Measurements from ENCODE around the gene SMIM35. TPM values are rescaled to one million over a fixed set of nuclear protein-coding genes. Genes with fewer than 3 reads are reported as not detected.

The SMIM35 gene
- total RNA-seq, 1 donor from 2014 or later = not detected

DNA sequence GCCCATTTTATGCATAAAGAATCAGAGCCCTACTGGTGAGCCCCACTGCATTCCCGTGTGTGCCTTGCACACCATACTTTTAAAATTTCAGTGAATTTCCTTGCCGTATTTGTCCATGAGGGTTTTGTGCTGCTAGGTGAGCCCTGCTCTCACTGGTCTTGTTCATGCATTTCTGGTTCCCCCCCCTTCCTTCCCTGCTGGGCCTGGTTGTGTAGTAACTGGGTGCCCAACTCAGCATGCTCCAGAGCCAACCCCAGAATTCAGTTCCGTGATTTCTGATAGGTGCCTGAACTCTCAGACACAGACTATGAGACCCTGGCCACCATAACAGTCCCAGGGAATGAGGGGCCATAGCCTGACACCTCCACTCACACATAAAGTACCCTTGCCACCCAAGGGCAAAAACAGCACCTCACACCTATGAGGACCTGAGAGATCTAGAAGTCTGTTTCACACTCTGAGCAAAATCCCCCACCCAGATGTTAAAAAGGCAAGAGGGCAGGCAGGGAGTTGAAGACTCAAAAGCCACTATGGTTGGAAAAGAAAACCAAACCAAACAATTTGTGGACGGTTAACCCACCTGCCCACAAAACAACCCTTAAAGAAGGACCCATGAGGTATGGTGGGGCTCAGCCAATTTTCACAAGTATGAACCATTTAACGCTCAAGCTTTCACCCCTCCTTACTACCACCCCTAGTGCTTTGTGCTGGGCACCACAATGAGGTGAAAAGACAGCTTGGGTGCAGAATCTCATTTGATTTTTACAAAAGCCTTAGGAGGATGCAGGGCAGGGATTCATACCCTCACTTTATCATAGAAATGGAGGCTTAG lies 117.4 kb downstream of the SMIM35 start:
- no peaks in the 10 kb centered on the region for H3K36me3 ChIP-seq (ENCODE audit: control insufficient read depth in 3 of 3, insufficient read depth in 3 of 3, low read length in 3 of 3)
- H3K4me1 ChIP-seq (ENCODE audit: control insufficient read depth in 3 of 3, insufficient read depth in 3 of 3, low read length in 3 of 3) = peaks cover 0 to 3% (median 0%) of the 10 kb centered on the region in 3 donors
- H3K4me3 ChIP-seq (ENCODE audit: low read length in 3 of 3) = no peak overlapping the region
- no peaks in the 10 kb centered on the region for H3K9me3 ChIP-seq (ENCODE audit: control insufficient read depth in 3 of 3, low read length in 3 of 3)
- no peak overlapping the region for H3K9ac ChIP-seq (ENCODE audit: low read depth in 1 of 3, low read length in 3 of 3)
- H3K27ac ChIP-seq (ENCODE audit: low read depth, low read length) = no peak overlapping the region
- H3K27me3 ChIP-seq (ENCODE audit: control insufficient read depth in 3 of 3, insufficient read depth in 3 of 3, low read length in 3 of 3) = peaks cover 3 to 10% (median 6%) of the 10 kb centered on the region in 3 donors

DNA sequence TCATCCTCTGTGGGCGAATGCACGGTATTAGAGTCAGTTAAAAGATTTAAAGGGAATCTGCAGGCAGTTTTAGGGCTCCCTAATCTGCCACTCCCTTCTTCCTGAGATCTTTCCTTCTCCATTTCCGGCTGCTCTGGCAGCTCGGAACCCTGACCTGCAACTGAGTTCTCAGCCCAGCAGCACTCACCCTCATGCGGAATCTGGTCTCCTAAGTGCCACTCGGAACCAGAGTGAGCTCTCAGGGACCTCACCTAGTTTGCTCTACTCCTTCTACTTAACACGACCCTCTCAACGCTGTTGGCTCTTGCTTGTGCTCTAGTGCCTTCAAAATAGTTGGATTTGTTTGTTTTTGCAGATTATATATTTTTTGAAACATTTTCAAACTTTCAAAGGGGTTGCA lies 119.9 kb downstream of the SMIM35 start:
- H3K36me3 ChIP-seq (ENCODE audit: control insufficient read depth in 3 of 3, insufficient read depth in 3 of 3, low read length in 3 of 3) = no peaks in the 10 kb centered on the region
- no peak overlapping the region for H3K27ac ChIP-seq (ENCODE audit: low read depth, low read length)
- peaks cover 0 to 3% (median 0%) of the 10 kb centered on the region in 3 donors for H3K4me1 ChIP-seq (ENCODE audit: control insufficient read depth in 3 of 3, insufficient read depth in 3 of 3, low read length in 3 of 3)
- H3K27me3 ChIP-seq (ENCODE audit: control insufficient read depth in 3 of 3, insufficient read depth in 3 of 3, low read length in 3 of 3) = peaks cover 0 to 5% (median 0%) of the 10 kb centered on the region in 3 donors
- no peak overlapping the region for H3K9ac ChIP-seq (ENCODE audit: low read depth in 1 of 3, low read length in 3 of 3)
- no peaks in the 10 kb centered on the region for H3K9me3 ChIP-seq (ENCODE audit: control insufficient read depth in 3 of 3, low read length in 3 of 3)
- H3K4me3 ChIP-seq (ENCODE audit: low read length in 3 of 3) = no peak overlapping the region

DNA sequence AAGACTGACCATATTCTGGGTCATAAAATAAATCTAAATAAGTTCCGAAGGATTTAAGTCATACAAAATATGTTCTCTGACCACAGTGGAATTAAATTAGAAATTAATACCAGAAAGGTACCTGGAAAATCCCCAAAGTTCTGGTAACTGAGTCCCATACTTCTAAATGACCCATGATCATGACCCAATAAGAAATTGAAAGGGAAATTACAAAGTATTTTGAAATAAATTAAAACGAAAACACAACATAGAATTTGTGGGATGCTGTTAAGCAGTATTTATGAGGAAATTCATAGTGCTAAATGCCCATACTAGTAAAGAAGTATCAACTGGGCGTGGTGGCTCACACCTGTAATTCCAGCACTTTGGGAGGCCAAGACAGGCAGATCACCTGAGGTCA lies 123.9 kb downstream of the SMIM35 start:
- no peaks in the 10 kb centered on the region for H3K9me3 ChIP-seq (ENCODE audit: control insufficient read depth in 3 of 3, low read length in 3 of 3)
- no peak overlapping the region for H3K9ac ChIP-seq (ENCODE audit: low read depth in 1 of 3, low read length in 3 of 3)
- no peak overlapping the region for H3K27ac ChIP-seq (ENCODE audit: low read depth, low read length)
- no peaks in the 10 kb centered on the region for H3K36me3 ChIP-seq (ENCODE audit: control insufficient read depth in 3 of 3, insufficient read depth in 3 of 3, low read length in 3 of 3)
- H3K4me1 ChIP-seq (ENCODE audit: control insufficient read depth in 3 of 3, insufficient read depth in 3 of 3, low read length in 3 of 3) = no peaks in the 10 kb centered on the region
- no peaks in the 10 kb centered on the region for H3K27me3 ChIP-seq (ENCODE audit: control insufficient read depth in 3 of 3, insufficient read depth in 3 of 3, low read length in 3 of 3)
- no peak overlapping the region for H3K4me3 ChIP-seq (ENCODE audit: low read length in 3 of 3)

DNA sequence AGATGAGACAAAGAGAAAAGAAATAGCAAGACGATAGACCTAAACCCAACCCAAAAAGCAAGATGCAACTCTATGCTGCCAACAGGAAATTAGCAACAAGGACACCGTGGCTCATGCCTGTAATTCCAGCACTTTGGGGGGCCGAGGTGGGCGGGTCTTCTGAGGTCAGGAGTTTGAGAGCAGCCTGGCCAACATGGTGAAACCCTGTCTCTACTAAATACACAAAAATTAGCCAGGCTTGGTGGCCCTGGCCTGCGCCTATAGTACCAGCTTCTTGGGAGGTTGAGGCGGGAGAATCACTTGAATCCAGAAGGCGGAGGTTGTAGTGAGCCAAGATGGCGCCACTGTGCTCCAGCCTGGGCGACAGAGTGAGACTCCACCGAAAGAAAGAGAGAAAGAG lies 124.9 kb downstream of the SMIM35 start:
- no peak overlapping the region for H3K4me3 ChIP-seq (ENCODE audit: low read length in 3 of 3)
- H3K36me3 ChIP-seq (ENCODE audit: control insufficient read depth in 3 of 3, insufficient read depth in 3 of 3, low read length in 3 of 3) = no peaks in the 10 kb centered on the region
- H3K4me1 ChIP-seq (ENCODE audit: control insufficient read depth in 3 of 3, insufficient read depth in 3 of 3, low read length in 3 of 3) = no peaks in the 10 kb centered on the region
- peaks cover 0 to 2% (median 0%) of the 10 kb centered on the region in 3 donors for H3K9me3 ChIP-seq (ENCODE audit: control insufficient read depth in 3 of 3, low read length in 3 of 3)
- H3K9ac ChIP-seq (ENCODE audit: low read depth in 1 of 3, low read length in 3 of 3) = no peak overlapping the region
- no peaks in the 10 kb centered on the region for H3K27me3 ChIP-seq (ENCODE audit: control insufficient read depth in 3 of 3, insufficient read depth in 3 of 3, low read length in 3 of 3)
- no peak overlapping the region for H3K27ac ChIP-seq (ENCODE audit: low read depth, low read length)

DNA sequence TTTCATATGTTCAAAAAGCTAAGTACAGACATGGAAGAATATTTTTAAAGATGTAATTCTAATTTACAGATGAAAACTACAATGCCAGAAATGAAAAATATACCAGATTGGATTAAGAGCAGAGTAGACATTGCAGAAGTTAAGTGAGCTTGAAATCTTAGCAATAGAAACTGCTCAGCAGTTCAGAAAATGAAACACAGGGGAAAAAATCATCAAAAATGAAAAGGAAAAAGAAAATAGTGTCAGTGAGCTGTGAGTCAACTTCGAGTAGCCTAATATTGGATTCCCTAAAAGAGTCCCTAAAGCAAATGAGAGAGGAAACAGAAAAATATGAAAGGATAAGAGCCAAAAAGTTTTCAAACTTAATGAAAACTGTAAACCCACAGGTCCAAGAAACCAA lies 126.4 kb downstream of the SMIM35 start:
- Histone ChIP-seq H3K27me3 (ENCODE audit: control insufficient read depth in 3 of 3, insufficient read depth in 3 of 3, low read length in 3 of 3) (no peaks in the 10 kb centered on the region), H3K27ac (ENCODE audit: low read depth, low read length) (peak overlapping the region; percentile 7), H3K4me1 (ENCODE audit: control insufficient read depth in 3 of 3, insufficient read depth in 3 of 3, low read length in 3 of 3) (no peaks in the 10 kb centered on the region), H3K9ac (ENCODE audit: low read depth in 1 of 3, low read length in 3 of 3) (no peak overlapping the region), H3K36me3 (ENCODE audit: control insufficient read depth in 3 of 3, insufficient read depth in 3 of 3, low read length in 3 of 3) (no peaks in the 10 kb centered on the region), H3K4me3 (ENCODE audit: low read length in 3 of 3) (no peak overlapping the region), H3K9me3 (ENCODE audit: control insufficient read depth in 3 of 3, low read length in 3 of 3) (peaks cover 0 to 2% (median 0%) of the 10 kb centered on the region in 3 donors)

DNA sequence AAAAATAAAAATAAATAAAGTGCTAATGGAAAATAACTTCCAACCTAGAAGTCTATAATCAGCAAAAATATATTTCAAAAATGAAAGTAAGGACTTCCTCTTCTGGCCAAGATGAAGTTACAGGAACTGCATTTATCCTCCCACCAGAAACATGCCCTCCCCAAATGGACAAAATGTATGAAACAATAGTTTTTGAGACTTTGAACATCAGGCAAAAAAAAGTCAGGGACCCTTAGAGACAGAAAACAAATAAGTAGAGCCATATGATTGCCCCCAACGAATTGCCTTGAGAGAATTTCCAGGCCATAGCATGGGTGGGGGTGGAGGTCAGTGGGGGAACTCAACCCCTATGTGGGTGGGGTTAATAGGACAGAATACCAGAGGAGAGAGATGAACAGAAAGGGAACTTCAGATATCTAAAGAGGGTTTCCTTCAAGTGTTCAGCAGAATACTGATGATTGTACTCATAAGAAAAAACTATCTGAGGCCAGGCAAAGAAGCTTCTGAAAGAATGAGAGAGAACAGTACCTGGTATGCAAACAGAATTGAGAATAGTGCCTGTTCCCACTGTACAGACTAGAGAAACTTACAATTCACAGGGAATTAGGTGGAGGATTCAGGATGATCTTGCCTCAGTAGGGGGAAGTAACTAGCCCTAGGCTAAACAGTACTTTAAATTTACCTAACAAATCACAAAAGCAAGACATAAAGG lies 127.2 kb downstream of the SMIM35 start:
- H3K9ac ChIP-seq (ENCODE audit: low read depth in 1 of 3, low read length in 3 of 3) = no peak overlapping the region
- peak overlapping the region; percentile 7 for H3K27ac ChIP-seq (ENCODE audit: low read depth, low read length)

DNA sequence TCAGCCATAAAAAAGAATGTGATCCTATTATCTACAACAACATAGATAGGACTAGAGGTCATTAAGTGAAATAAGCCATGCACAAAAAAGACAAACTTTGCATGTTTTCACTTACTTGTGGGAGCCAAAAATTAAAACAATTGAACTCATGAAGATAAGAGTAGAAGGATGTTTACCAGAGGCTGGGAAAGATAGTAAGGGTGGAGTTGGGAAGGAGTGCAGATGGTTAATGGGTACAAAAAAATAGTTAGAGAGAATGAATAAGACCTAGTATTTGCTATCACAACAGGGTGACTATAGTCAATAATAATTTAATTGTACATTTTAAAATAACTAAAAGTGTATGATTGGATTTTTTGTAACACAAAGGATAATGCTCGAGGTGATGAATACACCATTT lies 127.8 kb downstream of the SMIM35 start:
- Histone ChIP-seq H3K4me3 (ENCODE audit: low read length in 3 of 3) (no peak overlapping the region), H3K36me3 (ENCODE audit: control insufficient read depth in 3 of 3, insufficient read depth in 3 of 3, low read length in 3 of 3) (no peaks in the 10 kb centered on the region)

More for the DNA sequence above, 127.2 kb downstream of the SMIM35 start:
- Histone ChIP-seq H3K36me3 (ENCODE audit: control insufficient read depth in 3 of 3, insufficient read depth in 3 of 3, low read length in 3 of 3) (no peaks in the 10 kb centered on the region), H3K4me1 (ENCODE audit: control insufficient read depth in 3 of 3, insufficient read depth in 3 of 3, low read length in 3 of 3) (no peaks in the 10 kb centered on the region), H3K27me3 (ENCODE audit: control insufficient read depth in 3 of 3, insufficient read depth in 3 of 3, low read length in 3 of 3) (no peaks in the 10 kb centered on the region), H3K4me3 (ENCODE audit: low read length in 3 of 3) (no peak overlapping the region), H3K9me3 (ENCODE audit: control insufficient read depth in 3 of 3, low read length in 3 of 3) (peaks cover 0 to 2% (median 0%) of the 10 kb centered on the region in 3 donors)

More for the DNA sequence above, 127.8 kb downstream of the SMIM35 start:
- no peak overlapping the region for H3K27ac ChIP-seq (ENCODE audit: low read depth, low read length)
- no peaks in the 10 kb centered on the region for H3K27me3 ChIP-seq (ENCODE audit: control insufficient read depth in 3 of 3, insufficient read depth in 3 of 3, low read length in 3 of 3)
- H3K9ac ChIP-seq (ENCODE audit: low read depth in 1 of 3, low read length in 3 of 3) = no peak overlapping the region
- H3K4me1 ChIP-seq (ENCODE audit: control insufficient read depth in 3 of 3, insufficient read depth in 3 of 3, low read length in 3 of 3) = no peaks in the 10 kb centered on the region
- H3K9me3 ChIP-seq (ENCODE audit: control insufficient read depth in 3 of 3, low read length in 3 of 3) = peaks cover 0 to 2% (median 0%) of the 10 kb centered on the region in 3 donors

Other genes starting within 250 kb of the SMIM35 start
- 23.5 TPM for gene FXYD6, start 210.3 kb downstream of the SMIM35 start, total RNA-seq
- gene TMPRSS13, start 157.6 kb downstream of the SMIM35 start, total RNA-seq = not detected
- gene IL10RA, start 100.6 kb downstream of the SMIM35 start, total RNA-seq = 8.9 TPM
- not detected for gene TMPRSS4, start 9.9 kb downstream of the SMIM35 start, total RNA-seq
- gene SCN4B, start 65.9 kb upstream of the SMIM35 start, total RNA-seq = 2.1 TPM
- 2.1 TPM for gene SCN2B, start 89.7 kb upstream of the SMIM35 start, total RNA-seq
- 6.8 TPM for gene JAML, start 138.0 kb upstream of the SMIM35 start, total RNA-seq
- 1.0 TPM for gene MPZL3, start 165.4 kb upstream of the SMIM35 start, total RNA-seq
- 1.0 TPM for gene MPZL2, start 177.3 kb upstream of the SMIM35 start, total RNA-seq
- gene CD3E, start 217.8 kb upstream of the SMIM35 start, total RNA-seq = not detected